ENCODE data around the gene SELPLG.
"Not testable (repeated sequence)": the region's sequence is repeated elsewhere in the genome, so short reads cannot be mapped to it uniquely, and the experiment has no call there.

The SELPLG gene

DNA sequence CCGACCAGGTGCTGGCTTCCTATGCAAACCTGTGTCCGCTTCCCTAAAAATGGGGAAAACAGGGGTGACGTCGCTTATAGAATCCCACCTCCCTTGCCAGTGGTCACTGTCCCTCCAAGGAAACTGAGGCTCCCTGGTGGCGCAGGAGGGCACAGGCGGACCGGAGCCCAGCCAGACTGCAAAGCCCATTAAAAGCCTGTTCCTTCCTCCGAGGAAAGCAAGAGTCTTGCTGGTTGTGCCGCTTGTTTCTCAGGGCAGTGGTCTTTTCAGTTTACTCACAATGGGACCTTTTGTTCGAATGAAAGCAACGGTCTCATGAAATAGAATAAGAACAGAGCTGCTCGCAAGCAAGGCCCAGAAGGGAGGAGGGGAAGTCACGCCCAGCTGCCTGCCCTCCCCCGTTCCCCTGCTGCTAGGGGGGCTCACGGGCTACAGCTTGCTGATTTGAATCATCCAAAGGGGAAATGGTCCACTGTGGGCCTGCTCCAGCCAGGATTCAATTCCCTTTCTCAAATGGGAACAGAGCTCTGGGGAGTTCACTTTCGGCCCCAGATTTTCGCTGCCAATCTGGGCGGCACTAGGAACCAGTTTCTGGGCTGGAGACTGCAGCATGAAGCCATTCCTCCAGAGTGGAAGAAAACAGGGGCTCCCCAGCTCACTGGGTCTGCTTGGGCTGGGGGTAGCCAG lies 4.6 kb upstream of the SELPLG start:
- DNase-seq (ENCODE audit: low read depth in 3 of 3): no peak

DNA sequence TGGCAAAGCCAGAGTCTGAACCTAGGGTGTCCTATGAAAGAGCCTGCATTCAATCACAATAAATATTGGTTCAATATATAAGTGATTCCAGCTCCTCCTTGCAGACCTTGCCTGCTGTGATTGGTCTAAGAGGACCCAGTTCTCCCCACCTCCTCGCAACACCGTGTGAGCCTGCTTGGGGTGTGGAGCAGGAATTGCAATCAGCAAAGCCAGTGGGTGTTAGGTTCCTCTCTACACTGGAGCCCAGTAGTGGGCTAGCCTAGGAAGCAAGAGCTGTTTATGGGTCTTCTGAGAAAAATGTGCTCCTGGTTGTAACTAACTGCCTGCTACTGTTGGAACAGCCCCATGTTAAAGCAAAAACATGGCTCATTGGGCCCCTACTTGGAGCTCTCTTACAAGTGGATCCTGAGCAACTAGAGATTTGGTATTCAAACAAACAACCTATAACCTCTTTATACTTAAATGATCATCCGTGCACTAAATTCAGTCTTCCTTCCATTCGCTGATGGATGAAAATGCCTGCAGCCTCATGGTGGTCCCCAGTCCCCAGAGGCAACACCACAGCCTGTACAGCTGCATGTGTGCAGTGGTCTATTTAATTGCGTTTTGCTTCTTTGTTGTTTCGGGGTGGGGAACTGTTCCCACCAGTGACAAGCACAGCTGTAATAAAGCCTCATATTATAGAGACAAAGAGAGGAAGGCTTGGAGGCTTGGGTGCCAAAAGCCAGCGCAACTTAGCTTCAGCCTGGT lies 3.7 kb upstream of the SELPLG start:
- no peak for DNase-seq (ENCODE audit: low read depth in 3 of 3)

DNA sequence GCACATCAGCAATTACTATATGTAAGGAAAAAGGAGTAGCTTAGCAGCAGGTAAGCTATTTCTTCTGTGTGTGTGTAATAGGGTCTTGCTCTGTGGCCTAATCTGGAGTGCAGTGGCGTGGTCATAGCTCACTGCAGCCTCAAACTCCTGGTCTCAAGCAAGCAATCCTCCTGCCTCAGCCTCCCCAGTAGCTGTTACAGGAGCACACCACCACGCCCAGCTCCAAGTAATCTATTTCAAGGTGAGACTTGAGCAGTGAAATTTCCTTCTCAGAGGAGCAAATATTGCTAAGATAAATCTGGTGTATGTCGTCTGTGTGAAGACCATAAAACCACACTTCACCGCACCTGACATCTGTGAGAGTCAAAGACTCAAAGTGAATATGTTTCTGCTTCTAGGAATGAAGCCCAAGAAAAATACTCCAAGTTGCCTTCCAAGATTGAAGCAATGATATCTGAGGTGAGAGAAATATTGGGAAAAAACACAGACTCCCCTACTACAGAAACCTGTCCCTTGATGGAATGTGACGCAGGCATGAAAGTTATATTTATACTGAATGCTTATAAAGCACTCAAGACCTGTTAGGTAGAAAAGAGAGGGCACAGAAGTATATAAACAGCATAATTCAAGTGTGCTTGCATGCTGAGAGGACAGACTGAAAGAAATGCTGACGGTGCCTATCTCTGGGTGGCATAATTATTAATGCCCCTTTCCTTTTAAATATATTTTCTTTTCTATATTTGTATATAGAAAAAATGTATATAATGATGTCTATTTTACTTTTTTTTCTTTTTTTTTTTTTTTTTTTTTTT lies 2.5 kb upstream of the SELPLG start:
- DNase-seq (ENCODE audit: low read depth in 3 of 3): no peak

DNA sequence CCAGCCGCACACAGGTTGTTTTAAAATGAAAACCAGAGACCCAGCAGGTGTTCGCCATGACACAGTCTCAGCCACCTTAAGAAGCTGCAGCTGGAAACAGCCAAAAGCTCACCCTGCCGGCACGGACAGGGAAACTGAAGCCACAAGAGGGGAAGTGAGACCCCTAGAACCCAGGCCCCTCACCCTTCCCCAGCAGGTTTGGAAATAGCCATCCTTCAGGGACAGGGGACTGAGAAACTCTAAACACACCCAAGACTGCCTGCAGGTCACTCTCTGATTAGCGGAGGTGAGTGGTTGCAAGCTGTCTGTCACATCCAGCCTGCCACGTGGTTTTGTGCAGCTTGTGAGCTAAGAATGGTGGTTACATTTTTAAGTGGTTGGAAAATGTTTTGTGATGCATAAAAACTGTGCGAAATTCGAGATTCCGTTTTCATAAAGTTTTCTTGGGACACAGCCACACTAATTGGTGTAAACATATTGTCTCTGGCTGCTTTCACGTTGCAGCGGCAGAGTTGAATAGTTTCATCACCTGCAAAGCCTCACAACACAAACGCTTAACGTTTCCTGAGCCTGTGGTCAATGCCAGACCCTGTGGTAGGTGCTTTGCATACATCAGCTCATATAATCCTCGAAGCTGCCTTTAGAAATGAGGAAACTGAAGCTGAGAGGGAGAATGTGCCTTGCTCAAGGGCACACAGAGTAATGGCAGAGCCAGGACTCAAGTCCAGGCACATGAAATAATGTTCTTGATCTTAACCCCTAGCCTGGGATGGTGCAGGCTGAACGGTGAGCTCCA lies 1.7 kb upstream of the SELPLG start:
- peak in 1 of 3 donors; percentile 38 for DNase-seq (ENCODE audit: low read depth in 3 of 3)

DNA sequence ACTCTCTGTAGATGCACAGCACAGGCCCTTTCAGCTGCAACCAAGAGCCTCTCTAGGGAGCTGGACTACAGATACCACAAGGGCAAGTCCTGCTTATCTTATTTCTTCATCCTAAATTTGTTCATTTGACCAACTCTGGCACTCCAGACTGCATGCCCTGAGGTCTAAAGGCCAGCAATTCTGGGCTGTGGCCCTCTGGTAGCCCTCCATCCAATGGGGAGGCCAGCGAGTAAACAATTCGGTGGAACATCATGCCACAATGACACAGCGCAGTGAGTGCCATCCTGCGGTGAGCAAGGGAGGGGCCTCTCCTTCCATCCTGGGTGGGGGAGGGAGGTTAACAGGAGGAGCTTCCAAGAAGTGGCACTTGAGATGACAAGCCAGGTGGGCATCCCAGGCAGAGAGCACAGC lies 652 bp upstream of the SELPLG start:
- peak in 1 of 3 donors; percentile 52 for DNase-seq (ENCODE audit: low read depth in 3 of 3)

DNA sequence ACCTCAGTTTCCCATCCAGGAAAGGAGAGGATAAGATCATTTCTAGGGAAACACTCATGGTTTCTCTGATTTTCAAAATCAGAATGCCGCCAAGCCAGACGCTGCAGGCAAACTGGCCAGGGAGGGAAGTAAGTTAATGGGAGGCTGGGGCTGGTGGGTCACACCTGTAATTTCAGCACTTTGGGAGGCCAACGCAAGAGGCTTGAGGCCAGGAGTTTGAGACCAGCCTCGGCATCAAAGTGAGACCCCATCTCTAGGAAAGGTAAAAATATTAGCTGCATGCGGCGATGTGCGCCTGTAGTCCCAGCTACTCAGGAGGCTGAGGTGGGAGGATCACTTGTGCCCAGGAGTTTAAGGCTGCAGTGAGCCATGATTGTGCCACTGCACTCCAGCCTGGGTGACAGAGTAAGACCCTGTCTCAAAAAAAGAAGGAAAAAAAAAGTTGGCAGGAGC lies 587 bp downstream of the SELPLG start:
- no peak for DNase-seq (ENCODE audit: low read depth in 3 of 3)

DNA sequence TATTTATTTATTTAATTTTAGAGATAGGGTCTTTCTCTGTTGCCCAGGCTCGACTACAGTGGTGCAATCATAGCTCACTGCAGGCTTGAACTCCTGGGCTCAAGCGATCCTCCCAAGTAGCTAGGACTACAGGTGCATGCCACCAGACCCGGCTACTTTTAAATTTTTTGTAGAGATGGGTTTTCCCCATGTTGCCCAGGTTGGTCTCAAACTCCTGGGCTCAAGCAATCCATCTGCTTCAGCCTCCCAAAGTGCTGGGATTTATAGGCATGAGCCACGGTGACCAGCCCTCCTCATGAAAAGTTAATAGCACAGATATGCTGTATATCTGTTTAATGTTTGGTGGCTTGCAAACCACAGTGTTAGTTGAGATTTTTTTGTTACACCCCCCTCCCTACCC lies 2.4 kb downstream of the SELPLG start:
- DNase-seq (ENCODE audit: low read depth in 3 of 3): not testable (repeated sequence)

DNA sequence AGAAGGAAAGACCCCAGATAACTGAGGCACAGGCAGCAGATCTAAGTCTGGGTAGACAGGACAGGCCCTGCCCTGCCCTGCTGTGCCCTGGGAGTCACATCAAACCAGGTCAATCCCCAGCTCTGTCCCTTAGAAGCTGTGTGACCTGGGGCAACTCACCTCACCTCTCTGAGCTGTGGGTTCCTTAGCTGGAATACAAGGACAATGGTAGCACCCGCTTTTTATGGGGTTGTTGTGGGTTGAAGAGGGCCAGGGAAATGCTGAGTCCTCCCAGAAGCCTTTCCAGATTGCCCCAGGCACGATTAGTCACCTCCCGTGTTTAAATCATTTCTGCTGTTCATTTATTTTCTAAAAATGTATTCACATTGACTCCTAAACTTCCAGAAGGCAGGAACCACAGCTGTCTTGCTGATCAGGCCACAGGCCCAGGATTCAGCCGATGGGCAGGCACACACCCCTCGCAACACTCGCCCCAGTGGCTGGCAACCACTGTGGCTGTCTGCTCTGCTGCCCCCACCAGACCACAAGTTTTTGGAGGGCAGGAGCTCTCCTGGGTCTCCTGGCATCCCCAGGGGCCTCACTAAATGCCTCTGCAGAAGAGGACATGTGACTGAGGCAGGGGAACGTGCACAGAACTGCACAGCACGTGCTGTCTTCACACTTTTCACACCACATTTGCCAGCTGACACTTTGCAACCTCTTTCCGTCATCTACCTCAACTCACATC lies 3.0 kb downstream of the SELPLG start:
- DNase-seq (ENCODE audit: low read depth in 3 of 3): no peak

DNA sequence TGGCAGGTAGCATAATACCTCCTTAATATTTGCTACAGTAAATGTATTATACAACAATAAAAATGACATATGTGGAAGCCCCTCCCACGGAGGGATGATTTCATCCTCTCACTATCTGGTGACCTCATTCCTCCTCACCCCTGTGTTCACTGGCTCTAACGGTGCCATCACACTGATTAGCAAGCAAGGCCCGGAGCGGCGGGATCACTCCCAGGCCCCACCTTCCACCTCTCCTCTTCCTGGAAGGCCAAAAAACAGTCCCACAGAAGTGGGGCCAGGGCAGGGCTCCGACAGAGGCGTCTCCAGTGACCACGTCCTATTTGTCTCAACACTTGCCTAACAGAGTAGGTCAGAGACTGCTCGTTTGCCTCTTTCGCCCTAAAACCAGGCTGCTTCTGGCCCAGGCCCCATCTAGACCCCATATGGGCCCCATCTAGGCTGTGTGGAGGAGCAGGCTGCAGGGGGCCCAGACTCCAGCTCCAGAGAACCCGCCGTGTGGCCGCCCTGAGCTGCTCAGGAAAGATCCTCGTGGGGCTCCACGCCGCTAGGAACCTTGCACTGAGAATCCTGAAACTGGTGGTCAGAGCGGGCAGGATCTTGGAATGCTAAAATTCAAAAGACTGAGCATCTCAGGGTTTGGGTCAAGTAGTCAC lies 3.7 kb downstream of the SELPLG start:
- DNase-seq (ENCODE audit: low read depth in 3 of 3): peak in 1 of 3 donors; percentile 34

DNA sequence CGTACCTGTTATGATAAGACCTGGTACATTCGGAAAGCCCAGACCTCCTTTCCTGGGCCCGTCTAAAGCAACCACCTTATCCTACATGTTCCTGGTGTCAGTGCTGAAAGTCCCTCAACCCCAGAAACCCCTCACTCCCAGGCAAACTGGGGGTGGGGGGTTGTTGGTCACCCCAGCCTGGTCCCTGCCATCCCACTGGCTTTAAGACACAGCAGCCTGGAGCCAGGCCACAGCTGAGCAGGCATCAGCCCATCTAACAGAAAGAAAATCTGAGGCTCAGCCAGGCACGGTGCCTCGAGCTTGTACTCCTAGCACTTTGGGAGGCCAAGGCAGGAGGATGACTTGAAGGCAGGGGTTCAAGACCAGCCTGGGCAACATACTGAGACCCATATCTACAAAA lies 4.5 kb downstream of the SELPLG start:
- DNase-seq (ENCODE audit: low read depth in 3 of 3): no peak

DNA sequence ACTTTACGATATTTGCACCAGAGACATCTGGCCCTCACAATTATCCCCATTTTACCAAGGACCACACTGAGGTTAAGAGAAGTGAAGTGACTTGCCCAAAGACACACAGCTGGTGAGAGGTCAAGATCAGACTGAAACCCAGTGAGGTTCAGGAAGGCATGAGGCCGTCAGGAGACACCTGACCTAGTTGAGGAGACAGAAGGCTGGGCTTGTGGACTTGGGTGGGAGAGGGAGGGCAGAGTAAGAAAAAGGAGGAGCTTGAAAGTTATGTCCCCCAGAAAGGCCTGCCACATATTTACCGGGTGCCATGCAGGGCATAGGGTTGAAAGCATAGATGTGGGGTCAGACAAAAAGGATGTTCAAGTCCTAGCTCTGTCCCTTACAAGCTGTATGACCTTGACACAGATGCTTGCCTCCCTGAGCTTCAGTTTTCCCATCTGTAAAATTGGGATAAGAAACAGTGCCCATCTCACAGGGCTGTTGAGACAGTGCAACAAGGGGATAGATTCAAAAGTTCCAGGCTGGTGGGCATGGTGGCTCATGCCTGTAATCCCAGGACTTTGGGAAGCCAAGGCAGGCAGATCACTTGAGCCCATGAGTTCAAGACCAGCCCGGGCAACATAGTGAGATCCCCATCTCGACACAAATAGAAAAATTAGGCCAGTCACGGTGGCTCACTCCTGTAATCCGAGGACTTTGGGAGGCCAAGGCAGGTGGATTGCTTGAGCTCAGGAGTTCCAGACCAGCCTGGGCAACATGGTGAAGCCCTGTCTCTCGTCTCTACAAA lies 6.4 kb downstream of the SELPLG start:
- no peak for DNase-seq (ENCODE audit: low read depth in 3 of 3)

DNA sequence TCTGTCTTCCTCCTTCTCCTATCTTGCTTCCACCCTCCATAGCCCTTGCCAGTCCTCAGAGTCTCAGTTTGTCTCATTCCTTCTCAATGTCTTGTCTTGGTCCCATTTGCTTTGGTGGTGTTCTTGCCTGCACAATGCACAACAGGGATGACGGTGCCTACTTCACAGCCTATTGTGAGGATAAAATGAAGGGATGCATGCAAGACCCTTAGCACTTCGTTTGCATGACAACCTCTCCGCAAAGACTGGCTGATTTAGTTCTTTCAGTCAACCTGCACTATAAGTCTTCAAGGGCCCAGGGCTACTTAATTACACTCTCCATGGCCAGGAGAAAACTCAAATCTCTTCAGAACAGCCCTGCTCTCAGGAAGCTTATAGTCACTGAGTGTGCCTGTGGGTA lies 8.5 kb downstream of the SELPLG start:
- no peak for DNase-seq (ENCODE audit: low read depth in 3 of 3)

DNA sequence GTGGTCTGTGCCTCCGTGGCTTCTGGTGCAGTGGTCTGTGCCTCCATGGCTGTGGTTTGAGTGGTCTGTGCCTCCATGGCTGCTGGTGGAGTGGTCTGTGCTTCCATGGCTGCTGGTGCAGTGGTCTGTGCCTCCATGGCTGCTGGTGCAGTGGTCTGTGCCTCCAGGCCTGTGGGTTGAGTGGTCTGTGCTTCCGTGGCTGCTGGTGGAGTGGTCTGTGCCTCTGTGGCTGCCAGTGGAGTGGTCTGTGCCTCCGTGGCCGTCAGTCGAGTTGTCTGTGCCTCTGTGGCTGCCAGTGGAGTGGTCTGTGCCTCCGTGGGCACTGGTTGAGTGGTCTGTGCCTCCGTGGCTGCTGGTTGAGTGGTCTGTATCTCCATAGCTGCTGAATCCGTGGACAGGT lies 10.1 kb downstream of the SELPLG start:
- DNase-seq (ENCODE audit: low read depth in 3 of 3): no peak

DNA sequence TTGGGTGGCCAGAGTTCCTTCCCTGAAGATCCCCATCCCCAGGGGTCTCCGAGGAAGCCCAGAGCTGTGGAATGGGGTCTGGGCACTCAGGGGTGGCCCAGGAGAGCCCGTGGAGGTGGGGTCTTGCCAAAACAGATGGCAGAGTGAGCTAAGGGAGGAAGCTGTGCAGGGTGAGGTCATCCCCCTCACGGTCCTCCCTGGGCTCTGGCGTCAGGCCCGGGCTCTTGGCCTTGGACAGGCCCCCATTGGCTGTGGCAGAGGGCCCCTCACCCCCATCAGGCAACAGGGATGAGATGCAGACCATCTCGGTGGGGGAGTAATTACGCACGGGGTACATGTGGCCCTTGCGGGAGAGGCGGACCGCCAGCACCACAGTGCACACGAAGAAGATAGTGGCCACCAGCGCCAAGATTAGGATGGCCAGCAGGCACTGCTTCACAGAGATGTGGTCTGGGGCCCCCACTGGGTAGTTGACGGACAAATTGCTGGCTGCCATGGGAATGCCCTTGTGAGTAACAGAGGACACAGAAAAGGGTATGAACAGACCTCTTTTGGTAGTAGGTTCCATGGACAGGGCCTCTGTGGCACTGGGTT lies 10.7 kb downstream of the SELPLG start:
- DNase-seq (ENCODE audit: low read depth in 3 of 3): no peak

DNA sequence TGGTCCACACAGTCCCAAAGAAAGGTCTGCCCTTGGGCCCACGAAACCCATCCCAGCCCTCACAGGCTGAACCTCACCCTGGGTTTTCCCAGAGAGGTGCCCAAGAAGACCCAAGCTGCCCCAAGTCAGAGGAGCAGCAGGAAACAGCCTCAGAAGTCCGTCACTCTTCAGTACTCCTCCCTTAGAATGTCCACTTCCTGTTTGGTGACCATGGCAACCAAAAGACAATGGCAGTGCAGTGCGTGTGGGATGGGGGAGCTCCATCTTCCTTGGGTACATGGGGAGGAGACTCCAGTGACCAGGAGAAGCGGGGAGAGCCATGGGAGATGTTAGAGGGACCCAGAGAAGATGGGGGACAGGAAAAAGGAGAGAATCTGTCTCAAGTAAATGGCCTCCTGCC lies 11.3 kb downstream of the SELPLG start:
- DNase-seq (ENCODE audit: low read depth in 3 of 3): no peak

DNA sequence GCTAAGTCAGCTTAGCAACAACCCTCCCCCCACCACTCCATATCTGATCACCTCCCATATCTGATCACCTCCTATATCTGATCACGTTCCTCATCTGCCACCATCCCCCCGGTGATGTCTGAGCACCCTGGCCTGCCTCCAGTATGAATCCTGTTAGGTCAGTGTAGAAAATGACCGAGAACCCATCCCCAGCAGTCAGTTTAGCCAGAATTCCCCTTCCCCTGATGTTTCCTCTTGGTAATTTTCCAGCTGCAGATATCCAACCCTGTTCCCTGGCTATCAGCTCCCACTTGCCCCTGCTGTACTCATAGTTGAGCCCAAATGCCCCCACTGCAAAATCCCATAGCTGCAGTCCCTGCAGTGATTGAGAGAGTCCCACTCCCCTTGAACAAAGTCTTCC lies 12.5 kb downstream of the SELPLG start:
- no peak for DNase-seq (ENCODE audit: low read depth in 3 of 3)

DNA sequence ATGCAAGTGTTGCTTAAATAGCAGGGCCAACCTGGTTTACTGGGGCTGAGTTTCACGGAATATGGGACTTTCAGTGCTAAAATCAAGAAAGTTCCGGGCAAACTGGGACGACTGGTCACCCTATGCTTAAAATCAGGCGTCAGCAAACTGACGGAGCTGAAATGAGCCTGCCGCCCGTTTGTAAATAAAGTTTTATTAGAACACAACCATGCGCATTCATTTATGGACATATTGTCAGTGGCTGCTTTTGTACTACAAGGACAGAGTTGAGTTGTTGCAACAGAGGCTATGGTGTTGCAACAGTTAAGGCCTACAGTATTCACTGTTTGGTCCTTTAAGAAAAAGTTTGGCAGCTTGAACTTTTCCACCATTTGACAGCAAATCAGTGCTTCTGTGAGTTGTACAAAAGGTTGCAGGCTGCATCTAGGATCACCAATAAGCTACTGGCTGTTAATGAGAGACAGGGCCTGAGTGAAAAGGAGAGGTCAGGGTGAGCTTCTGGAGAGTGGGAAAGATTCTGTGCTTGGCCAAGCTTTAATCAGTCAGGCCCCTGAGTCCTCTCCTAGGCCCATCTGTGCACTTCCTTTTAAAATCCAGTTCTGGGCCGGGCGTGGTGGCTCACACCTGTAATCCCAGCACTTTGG lies 13.3 kb downstream of the SELPLG start:
- no peak for DNase-seq (ENCODE audit: low read depth in 3 of 3)

DNA sequence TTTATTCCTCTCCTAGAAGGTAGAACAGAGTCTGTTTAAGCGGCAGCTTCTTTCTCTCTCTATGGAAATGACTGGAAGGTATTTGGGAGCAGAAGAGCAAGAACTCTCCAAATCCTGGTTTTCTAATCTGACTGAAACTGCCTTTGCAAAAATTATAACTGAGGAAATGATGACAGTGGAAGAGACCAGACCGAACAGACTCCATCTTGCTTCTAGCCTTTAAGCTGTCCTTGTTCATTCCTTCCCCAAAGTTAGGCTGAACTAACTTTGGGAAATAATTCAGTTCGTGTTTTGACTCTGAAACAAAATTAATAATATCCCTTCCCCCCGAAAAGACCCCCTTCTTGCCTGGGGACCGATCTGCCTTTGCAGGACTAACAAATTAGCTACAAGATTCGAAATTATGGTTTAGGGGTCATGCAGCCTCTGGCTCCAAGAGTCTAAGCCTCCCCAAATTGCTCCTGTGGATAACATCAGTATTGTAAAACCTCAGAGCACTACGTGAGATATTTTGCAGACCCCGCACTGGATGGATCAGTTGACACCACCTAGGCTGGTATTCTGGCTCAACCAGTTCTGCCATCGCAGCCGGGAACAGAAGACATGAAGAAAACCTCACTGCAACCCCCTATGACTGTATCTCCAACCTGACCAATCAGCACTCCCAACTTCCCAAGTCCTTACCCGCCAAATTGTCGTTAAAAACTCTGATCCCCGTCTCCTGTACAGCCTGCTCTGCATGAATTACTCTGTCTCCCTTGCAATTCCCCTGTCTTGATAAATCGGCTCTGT lies 14.1 kb downstream of the SELPLG start:
- DNase-seq (ENCODE audit: low read depth in 3 of 3): no peak
